Activated T-cell treated with anti-CD3 and anti-CD28 coated beads for 48 hours (primary cell): ENCODE data around the gene CHCHD6.
A peak's percentile ranks its signal among the peaks of the same experiment; 100 is the strongest.

Source experiments
- DNase-seq: peaks from one replicate; pipeline ENCODE4 v3.0.0-alpha.2; 2020; ENCODE audit warnings: low read depth

Gene CHCHD6

DNA sequence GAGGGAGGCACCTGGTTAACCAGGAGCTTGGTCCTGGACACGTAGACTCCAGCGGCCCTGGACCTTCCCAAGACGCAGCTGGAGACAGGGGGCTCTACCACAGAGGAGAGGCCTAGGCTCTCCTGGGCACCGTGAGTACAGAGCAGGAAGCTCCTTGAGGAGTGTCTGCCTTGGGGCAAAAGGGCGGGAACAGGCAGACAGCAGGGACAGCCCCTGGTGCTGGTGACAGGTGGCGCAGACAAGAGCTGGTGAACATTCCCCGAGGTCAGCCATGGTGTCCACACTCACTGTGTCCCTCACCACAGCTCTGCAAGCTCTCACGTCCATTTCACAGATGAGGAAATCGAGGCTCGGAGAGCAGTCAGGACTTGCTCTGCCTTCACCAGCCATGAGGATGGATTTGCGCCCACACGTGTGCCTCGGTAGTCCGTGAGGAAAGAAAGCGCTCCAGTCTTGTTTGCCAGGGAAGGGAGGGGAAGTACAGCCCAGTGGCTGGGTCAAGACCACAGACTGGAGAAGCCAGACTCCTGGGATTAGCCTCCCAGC is 276.3 kb downstream of the CHCHD6 start:
- no peak for DNase-seq

DNA sequence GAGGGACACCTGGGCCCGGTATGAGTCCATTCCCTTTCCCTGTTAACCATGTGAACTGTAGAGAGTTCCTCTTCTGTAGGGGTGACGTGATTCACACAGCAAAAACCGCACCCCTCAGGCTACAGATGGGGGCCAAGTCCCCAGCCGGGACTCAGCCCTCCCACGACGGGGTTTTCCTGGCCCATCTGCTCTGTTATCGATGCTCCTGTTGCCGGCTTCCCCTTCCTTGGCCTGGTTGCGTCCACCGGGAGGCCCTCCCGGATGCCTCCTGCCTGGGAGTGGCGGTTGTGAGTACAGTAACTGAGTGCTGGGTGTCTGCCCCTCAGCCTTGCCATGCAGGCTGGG is 278.1 kb downstream of the CHCHD6 start:
- peak; percentile 48 for DNase-seq

DNA sequence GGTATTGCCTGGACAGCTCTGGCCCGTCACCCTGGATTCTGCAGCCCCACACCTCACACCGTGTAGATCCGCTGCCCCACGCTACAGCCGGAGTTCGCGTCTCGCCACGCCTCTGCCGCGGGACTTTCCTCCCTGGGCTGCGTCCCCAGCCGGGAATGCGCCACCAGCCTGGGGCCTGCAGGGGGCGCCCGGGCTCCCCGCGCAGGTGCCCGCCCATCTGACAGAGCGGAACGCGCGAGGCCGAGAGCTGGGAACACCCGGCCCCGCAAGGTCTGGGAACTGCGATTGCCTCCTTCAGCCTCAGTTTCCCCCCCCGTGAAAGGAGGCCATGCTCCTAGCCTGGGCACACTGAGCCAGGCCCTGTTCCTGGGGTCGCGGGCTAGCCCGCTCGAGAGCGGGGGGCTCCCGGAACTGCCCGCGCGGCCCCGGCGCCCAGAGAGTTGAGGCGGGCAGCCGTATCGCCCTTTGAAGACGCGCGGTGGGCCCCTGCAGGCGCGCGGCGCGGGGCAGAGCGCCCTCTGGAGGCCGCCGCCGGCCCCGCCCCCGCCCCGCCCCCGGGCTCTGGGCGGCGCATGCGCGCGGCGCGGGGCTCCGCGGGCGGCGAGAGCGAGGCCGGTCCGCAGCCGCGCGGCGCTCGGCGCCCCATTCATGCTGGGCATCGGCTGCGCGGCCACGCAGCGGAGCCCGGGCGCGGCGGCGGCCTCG is 278.6 kb downstream of the CHCHD6 start, which contains the start of gene PLXNA1:
Gene PLXNA1, plus strand, starts transcription at position 645 of the 705 bp plus-strand sequence. CDS start 5,479 bp downstream, outside the sequence.
- DNase-seq = peak; percentile 85

DNA sequence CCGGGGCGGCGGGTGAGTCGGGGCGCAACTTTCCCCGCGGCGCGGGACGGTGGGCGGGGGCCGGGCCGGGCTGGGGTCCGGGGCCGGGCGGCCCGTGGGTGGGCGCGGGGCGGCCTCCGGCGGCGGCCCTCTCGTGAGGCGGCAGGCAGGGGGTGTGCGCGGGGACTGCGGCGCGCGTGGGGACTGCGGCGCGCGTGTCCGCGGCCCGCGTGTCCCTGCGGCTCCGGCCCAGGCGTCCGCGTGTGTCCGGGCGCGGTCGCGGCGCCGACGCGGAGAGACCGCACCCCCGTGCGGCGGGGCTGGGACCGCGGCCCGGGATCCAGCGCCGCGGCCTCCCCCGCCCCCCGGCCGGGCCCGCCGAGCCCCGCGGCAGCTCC is 279.2 kb downstream of the CHCHD6 start:
- no peak for DNase-seq

DNA sequence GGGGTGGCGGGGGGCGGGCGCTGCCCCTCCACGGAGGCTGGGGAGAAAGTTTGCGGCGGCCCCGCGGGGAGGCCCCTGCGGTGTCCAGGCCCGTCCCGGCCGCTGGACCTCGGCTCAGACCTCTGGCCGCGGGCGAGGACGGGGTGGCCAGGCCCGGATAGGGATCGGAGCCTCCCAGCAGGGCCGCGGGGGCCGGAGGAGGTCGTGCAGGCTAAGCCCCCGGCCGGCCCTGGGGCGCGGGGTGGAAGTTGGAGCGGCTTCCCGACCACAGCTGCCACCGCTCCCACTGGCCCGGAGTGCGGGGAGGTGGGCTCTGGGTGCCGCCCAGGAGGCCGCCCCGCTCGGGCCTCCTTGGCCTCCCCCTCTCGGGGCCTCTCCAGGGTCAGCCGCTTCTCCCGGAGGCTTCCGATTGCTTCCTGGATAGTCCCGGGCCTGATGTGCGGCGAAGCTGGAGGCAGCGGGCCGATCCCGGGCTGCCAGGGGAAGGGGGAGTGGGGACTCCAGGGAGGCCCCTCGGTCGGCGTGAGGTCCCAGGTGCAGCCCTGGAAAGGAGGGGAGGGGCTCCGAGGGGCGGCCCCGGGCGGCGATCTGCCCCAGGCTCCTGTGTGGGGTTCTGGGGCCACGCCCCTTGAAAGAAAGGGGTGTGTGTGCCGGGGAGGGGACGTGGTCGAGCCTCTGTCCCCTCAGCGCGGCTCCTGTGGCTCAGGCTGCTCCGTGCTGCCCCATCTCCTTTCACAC is 279.8 kb downstream of the CHCHD6 start:
- DNase-seq = peak; percentile 33

DNA sequence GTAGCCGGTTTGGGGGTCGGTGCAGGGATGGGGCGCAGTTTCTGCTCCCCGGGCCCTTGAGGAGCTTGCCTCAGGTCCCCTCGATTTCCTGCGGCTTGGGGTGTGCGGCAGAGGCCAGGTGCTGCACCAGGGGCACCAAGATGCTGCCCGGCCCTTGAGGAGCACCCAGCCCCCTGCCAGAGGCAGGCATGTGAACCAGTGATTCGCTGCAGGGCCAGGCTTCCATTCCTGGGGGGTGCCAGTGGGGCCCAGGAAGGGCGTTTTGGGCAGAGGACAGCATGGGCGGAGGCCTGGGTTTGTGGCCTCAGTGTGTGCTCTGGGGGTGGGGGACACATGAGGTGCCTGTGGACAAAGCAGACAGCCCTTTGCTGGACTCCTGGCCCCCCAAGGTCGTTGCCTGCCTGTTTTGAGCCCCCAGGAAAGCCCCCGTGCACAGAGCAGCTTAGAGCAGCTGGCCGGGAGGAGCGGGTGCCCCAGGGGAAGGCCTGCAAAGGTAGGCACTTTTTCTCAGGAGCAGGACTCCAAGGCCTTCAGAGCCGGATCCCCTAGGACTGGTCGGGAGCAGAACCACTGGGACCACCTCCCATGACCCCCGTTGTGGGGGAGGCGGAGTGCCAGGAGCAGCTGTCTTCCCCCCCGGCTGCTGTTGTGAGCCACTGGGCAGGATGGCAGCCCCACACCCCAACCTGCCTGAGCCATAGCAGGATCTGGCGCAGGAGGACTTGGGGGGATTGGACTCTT is 280.5 kb downstream of the CHCHD6 start:
- no peak for DNase-seq

DNA sequence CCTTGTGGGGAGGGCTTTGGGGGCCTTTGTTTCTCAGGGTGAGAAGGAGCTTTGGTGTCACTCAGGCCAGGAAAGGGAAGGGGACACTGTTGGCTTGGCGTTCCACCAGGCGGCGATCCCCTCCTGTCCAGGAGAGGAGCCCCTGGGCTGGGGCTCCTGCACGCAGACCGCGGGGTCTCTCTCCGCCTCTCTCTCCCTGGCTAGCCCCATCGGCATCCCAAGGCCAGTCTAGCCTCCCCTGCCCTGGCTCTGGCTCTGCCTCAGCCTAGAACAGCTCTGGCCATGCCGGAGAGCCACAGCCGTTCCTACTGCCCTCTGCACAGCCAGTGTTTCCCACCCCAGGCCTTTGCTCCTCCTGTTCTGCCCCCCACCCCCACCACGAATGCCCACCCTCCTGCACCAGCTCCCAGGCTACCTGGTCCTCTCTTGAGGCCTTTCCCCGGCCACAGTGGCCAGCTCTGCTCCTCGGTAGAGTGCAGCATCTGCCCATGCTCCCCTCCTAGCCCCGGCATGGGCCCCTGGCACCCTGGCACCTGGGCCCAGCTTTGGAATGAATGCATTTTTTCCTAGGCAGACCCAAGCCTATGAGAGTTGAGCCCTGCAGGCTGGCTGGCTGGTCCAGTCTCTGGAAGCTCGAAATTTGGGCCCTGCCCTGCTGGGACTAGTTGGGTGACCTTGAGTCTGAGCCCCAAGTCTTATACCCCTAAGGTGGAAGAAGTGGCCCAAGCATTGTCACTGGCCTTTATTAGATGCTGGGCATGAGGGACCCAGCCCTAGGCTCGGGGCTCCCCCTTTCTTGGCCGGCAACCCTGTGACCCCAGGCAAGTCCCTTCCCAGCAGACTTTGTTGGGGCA is 281.3 kb downstream of the CHCHD6 start:
- DNase-seq = no peak

DNA sequence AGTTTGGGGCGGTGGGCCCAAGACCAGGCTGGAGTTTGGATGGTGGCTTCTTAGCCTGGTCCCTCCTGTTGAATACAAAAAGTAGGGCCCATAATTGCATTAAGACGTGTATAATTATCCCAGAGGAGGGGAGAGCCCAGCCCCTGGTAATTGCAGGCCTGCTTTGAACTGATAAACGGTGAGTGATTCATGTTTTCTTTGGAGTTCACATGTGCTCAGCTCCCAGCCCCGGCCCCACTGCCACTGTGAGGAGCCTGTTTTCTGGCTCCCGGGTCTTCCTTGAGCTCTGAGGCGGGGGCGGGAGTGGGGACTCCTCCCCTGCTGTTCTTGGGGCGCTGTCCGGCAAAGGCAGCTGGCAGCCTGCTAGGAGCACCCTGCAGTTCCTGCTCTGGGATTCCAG is 282.0 kb downstream of the CHCHD6 start:
- no peak for DNase-seq

DNA sequence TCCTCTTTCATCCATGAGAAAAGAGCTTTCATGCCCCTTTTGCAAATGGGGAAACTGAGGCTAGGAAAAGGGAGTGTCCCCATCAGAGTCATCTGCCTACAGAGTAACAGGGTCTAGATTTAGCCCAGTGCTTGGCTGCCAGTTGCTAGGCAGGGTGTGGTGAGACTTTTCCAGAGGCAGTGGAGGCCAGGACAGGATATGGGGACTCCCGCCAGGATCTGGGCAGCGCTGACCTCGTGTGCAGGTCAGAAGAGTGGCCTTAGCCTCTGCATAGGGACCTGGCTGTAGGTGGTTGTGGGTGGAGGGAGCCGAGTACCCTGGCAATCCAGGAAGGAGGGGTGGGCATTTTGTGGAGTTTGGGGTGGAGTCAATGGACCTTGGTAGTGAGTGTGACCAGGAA is 283.1 kb downstream of the CHCHD6 start:
- no peak for DNase-seq

DNA sequence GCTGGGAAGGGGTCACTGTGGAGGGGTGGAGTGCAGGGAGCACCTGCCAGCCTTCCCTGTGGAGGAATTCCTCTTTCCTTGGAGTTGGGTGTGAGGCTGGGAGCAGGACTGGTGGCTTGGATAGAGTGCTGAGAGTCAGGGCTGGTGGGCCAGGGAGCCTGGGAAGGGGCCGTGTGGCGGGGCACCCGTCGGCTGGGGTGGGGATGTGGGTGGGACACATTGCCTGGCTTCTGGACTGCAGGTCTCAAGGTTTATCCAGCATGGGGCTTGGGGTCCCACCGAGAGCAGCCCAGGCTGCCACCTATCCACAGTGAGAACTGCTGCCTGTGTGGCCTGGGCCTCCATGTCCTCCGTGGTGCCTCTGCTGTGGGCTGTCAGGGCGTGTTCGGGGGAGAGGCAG is 283.6 kb downstream of the CHCHD6 start:
- no peak for DNase-seq

DNA sequence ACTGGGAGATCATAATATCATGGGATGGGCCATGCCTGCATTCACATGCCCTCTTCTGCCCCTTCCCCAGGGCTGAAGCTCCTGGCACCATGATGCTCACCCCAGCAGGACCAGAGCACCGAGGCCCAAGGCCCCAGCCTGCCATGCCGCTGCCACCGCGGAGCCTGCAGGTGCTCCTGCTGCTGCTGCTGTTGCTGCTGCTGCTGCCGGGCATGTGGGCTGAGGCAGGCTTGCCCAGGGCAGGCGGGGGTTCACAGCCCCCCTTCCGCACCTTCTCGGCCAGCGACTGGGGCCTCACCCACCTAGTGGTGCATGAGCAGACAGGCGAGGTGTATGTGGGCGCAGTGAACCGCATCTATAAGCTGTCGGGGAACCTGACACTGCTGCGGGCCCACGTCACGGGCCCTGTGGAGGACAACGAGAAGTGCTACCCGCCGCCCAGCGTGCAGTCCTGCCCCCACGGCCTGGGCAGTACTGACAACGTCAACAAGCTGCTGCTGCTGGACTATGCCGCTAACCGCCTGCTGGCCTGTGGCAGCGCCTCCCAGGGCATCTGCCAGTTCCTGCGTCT is 284.5 kb downstream of the CHCHD6 start:
- DNase-seq = no peak

DNA sequence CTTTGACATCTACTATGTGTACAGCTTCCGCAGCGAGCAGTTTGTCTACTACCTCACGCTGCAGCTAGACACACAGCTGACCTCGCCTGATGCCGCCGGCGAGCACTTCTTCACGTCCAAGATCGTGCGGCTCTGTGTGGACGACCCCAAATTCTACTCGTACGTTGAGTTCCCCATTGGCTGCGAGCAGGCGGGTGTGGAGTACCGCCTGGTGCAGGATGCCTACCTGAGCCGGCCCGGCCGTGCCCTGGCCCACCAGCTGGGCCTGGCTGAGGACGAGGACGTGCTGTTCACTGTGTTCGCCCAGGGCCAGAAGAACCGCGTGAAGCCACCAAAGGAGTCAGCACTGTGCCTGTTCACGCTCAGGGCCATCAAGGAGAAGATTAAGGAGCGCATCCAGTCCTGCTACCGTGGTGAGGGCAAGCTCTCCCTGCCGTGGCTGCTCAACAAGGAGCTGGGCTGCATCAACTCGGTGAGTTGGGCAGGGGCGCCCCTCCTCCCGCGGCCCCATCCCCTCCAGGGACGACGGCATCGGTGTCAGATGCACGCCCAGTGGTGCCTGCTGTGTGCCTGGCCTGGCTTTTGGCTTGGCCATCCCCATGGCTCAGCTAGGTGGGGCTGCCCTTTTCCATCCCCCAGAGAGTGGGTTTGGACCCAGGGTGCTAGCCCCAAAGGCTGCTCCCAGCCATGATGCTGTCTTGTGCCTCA is 285.4 kb downstream of the CHCHD6 start:
- DNase-seq = no peak

DNA sequence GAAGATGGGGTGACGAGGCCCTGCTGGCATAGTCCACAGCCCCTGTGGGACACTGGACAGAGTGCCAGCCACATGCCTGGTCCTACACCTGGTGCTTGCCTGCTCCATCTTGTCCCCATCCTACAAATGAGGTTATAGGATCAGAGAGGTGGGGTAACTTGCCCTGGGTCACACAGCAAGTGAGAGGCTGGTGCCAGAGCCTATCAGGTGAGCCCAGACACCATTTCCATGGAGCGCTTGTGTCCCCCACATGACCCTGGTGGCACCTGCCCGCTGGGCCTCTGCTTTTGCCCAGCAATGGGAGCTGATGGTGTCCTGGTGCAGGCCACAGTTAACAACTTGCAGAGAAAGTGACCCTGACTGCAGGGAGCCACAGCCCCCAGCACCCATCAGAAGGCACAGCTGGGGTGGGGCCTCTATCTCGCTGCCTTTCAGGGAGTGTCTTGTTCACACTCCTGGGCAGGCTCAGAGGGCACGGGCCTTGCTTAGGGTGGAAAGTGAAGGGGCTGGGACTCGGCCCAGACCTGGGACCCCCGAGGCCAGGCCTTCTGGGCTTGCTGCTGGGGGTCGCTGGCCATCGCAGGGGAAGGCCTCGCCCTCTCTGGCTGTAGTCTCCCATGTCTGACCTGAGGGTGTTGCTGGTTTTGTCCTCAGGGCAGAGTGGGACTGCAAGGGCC is 286.1 kb downstream of the CHCHD6 start:
- DNase-seq = no peak

DNA sequence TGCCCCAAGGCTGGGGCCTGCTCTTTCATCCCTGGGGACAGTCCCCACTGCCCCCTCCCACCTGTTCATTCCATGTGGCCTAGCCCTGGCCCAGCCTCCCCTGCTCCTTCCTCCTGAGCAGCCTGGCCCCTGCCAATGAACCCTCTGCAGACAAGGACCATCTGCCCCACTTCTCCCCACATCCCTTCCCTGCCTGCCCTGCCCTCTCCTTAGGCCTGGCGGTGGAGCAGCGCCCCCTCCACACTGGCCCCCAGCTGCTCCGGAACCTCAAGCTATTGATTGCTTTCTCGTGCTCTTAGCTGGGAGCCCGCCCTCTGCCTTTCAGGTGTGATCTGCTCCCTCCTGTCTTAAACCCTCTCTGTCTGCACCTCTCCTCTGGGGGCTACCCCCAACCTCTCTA is 286.9 kb downstream of the CHCHD6 start:
- no peak for DNase-seq

DNA sequence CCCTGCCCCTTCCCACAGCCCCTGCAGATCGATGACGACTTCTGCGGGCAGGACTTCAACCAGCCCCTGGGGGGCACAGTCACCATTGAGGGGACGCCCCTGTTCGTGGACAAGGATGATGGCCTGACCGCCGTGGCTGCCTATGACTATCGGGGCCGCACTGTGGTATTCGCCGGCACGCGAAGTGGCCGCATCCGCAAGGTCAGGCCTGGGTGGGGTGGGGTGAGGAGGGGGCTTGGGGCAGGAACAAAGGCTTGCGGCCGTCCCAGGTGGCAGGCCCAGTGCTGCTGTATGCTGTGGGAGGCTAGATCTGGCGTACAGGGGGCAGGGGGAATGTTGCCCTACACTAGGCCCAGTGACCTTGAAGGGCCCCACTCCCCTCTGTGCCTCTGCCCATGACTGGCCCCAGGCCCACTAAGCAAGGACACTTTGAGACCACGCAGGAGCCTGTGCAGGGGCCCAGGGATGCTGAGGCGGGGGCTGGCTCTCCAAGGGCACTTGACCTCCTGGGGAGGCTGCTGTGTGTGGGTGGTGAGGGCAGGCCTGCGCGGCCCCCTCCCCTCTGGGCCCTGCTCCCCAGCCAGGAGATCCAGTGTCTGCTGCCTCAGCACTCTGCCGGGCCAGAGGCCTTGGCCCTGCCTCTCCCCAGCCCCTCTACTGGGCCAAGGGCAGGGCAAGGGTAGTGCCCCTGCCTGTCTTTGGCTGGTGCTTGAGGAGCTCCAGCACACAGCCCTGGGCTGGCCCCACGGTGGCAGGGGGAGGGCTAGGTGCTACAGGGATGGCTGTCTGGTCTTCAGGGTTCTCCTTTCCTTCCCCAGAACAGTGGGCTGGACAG is 287.5 kb downstream of the CHCHD6 start:
- no peak for DNase-seq

DNA sequence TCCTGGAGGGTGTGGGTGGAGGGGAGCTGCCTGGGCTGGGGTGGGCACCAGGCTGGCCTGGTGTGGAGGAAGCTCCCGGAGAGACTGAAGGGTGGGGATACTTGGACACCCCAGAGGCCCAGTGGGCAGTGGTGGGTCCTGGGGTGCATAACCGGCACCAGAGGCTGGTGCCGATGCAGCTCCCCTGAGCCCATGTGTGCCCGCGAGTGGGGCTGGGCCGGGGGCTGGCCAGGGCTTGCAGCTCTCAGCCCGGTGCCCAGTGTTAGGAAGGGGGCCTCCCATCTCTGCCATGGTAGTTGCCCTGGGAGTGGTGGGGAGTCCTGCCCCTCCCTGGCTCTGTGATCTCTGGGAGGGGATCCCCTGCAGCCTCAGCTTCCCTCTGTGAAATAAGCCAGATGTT is 288.2 kb downstream of the CHCHD6 start:
- no peak for DNase-seq

DNA sequence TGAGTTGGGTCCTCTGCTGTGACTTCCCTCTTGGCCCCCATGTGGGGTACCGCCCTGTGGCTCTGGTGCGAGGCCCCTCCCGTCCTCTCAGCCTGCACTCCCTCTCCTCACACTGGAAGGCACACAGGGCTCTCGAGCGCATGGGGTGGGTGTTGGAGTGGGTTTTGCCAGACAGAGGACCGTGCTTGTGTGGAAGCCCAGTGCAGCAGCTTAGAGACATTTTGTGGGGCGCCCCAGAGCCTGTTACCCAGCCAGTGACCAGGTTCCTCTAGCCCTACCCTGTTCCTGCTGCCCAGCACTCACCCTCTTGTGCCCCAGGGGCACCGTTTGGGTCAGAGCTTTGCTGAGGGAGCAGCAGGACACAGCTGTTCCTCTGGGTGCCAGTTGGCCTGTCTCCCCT is 288.7 kb downstream of the CHCHD6 start:
- DNase-seq = no peak

DNA sequence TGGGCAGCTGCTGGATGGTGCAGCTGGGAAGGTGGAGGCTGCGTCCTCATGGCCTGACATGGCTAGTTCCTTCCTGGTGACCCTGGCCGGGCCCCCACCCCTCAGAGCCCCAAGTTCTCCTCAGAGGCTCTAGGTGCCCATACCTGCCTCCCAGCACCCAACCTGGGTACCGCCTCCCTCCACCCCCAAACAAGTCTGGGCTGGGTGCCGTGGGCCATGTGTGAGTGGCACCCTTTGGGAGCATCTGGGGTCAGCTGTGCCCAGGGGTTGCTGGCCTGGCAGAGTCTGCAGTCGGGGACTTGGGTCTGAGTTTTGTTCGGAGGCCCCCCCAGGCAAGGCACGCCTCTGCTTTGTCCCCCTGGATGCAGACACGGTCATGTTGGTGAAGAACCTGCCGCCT is 289.4 kb downstream of the CHCHD6 start:
- DNase-seq = no peak

DNA sequence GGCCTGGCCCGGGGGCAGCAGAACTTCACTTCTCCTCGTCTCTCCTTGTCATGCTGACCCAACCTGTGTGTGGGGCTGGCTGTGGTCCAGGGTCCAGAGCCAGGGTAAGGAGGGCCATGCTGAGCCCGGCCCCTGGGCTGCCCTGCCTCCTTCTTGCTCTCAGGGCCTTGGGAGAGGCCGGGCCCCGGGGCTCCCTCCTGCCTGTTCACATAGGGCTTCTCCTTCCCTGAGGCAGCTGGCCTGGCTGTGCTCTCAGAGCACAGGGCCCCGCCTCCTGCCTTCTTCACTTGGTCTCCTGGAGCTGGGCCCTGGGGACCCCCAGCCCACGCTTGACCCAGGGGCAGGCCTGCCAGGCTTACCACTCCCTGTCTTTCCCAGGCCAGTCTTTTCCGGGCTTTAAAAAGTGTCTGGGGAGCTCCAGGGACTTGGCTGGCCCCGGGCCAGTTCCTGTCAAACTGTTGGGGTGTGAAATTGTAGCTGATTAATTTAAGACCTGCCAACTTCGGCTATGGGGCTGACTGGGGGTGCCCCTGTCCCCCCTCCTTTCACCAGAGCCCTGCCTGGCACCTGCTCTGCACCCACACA is 290.7 kb downstream of the CHCHD6 start:
- no peak for DNase-seq
